Measurements from ENCODE around the gene XPA. TPM values are rescaled to one million over a fixed set of nuclear protein-coding genes. Genes with fewer than 3 reads are reported as not detected.
A peak's percentile ranks its signal among the peaks of the same experiment; 100 is the strongest.

The XPA gene
- total and polyA plus RNA-seq, 2 of the 13 experiments (the other 11 are each of a cell fraction or from before 2014, with no cell fraction given) = 2.3 to 15.2 TPM

GRCh38 chr9:97632985-97633858, 63.9 kb downstream of the XPA start, which contains the start of the genes NCBP1 and TSTD2 (continued):
- TF ChIP-seq ZNF446 (CRISPR knock-in tag; IDR thresholded peaks at IDR 0.05) (no peak), ZNF619 (CRISPR knock-in tag; IDR thresholded peaks at IDR 0.05) (no peak), SMAD3 (CRISPR knock-in tag; IDR thresholded peaks at IDR 0.05) (peak; percentile 65; the same call in 1 of the 2 replicates), ZNF44 (CRISPR knock-in tag; IDR thresholded peaks at IDR 0.05) (peak; percentile 20), ZNF296 (CRISPR knock-in tag; conservative IDR thresholded peaks at IDR 0.05) (no peak), BCL3 (CRISPR knock-in tag; IDR thresholded peaks at IDR 0.05) (peak; percentile 85; the same call in 1 of the 2 replicates), EEA1 (CRISPR knock-in tag; IDR thresholded peaks at IDR 0.05; ENCODE audit: borderline replicate concordance) (no peak), FOXC1 (CRISPR knock-in tag; IDR thresholded peaks at IDR 0.05; ENCODE audit: borderline replicate concordance) (no peak), CC2D1A (CRISPR knock-in tag; IDR thresholded peaks at IDR 0.05) (no peak), TBX3 (IDR thresholded peaks at IDR 0.05; ENCODE audit: borderline replicate concordance) (no peak), TOPORS (CRISPR knock-in tag; IDR thresholded peaks at IDR 0.05) (no peak; the same call in none of the 2 replicates), ZMYM2 (CRISPR knock-in tag; IDR thresholded peaks at IDR 0.05) (no peak), FOSL1 (CRISPR knock-in tag; IDR thresholded peaks at IDR 0.05; ENCODE audit: borderline replicate concordance) (no peak), FOSL2 (CRISPR knock-in tag; IDR thresholded peaks at IDR 0.05) (peak; percentile 20; the same call in 1 of the 2 replicates), POGZ (CRISPR knock-in tag; IDR thresholded peaks at IDR 0.05) (no peak), KDM1A (CRISPR knock-in tag; IDR thresholded peaks at IDR 0.05) (no peak), POLR2A (IDR thresholded peaks at IDR 0.05; ENCODE audit: insufficient read depth in 1 of 2, low read depth in 2 of 2, low read length in 2 of 2) (peak; percentile 77 to 93), SKI (IDR thresholded peaks at IDR 0.05; ENCODE audit: partially characterized antibody) (peak; percentile 73), HNRNPH1 (optimal IDR thresholded peaks at IDR 0.05; ENCODE audit: low read depth, low read length) (no peak), NFE2 (CRISPR knock-in tag; IDR thresholded peaks at IDR 0.05) (no peak), KDM5A (IDR thresholded peaks at IDR 0.05; ENCODE audit: borderline replicate concordance, low read length) (peak; percentile 39; the same call in 1 of the 2 replicates)
- TF ChIP-seq, protein P1, sequence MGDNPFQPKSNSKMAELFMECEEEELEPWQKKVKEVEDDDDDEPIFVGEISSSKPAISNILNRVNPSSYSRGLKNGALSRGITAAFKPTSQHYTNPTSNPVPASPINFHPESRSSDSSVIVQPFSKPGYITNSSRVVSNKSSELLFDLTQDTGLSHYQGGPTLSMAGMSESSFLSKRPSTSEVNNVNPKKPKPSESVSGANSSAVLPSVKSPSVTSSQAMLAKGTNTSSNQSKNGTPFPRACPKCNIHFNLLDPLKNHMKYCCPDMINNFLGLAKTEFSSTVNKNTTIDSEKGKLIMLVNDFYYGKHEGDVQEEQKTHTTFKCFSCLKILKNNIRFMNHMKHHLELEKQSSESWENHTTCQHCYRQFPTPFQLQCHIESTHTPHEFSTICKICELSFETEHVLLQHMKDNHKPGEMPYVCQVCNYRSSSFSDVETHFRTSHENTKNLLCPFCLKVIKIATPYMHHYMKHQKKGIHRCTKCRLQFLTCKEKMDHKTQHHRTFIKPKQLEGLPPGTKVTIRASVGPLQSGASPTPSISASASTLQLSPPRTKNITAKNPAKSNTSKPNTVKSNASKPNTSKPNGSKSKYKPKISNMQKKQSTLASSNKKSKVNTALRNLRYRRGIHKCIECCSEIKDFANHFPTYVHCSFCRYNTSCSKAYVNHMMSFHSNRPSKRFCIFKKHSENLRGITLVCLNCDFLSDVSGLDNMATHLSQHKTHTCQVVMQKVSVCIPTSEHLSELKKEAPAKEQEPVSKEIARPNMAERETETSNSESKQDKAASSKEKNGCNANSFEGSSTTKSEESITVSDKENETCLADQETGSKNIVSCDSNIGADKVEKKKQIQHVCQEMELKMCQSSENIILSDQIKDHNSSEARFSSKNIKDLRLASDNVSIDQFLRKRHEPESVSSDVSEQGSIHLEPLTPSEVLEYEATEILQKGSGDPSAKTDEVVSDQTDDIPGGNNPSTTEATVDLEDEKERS (CRISPR knock-in tag; IDR thresholded peaks at IDR 0.05) = no peak
- TF ChIP-seq, protein P2, sequence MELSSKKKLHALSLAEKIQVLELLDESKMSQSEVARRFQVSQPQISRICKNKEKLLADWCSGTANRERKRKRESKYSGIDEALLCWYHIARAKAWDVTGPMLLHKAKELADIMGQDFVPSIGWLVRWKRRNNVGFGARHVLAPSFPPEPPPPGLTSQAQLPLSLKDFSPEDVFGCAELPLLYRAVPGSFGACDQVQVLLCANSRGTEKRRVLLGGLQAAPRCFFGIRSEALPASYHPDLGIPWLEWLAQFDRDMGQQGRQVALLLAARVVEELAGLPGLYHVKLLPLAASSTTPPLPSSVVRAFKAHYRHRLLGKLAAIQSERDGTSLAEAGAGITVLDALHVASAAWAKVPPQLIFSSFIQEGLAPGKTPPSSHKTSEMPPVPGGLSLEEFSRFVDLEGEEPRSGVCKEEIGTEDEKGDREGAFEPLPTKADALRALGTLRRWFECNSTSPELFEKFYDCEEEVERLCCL (CRISPR knock-in tag; IDR thresholded peaks at IDR 0.05; ENCODE audit: borderline replicate concordance) = no peak
- TF ChIP-seq, protein P3, sequence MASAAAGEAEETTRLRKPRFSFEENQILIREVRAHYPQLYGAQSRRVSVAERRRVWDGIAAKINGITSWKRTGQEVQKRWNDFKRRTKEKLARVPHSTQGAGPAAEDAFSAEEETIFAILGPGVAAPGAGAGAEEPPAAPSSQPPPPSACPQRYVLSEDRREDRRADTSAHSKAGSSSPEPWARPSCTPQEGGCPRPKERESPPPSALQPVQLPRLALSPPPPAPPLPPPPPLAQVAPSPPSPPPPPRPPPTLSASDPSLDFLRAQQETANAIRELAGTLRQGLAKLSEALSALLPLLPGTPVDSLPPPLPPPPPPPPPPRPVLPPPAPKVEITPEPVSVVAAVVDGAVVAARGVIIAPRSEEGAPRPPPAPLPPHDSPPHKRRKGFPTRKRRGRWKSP (CRISPR knock-in tag; IDR thresholded peaks at IDR 0.05) = peak; percentile 75

Measured in HepG2 (cell line).